HepG2 (cell line): Measurements from ENCODE around the gene HSPE1. TPM values are rescaled to one million over a fixed set of nuclear protein-coding genes. Genes with fewer than 3 reads are reported as not detected.

Source experiments
- ARID3A ChIP-seq: IDR thresholded peaks from 2 replicates; pipeline ENCODE4 v1.6.1; 2012; ENCODE audit warnings: low read depth, low read length, improper control_type of control experiment
- DR1 ChIP-seq: sonication (generic); formaldehyde crosslinking; IDR thresholded peaks from 2 replicates; pipeline ENCODE4 v1.8.0; 2021; ENCODE audit warnings: mild to moderate bottlenecking, missing genetic modification reagents, inconsistent platforms
- FOXO1 ChIP-seq: sonication (generic); formaldehyde crosslinking; IDR thresholded peaks from 2 replicates; pipeline ENCODE4 v1.4.0; 2020; ENCODE audit warnings: missing genetic modification reagents
- HNF1B ChIP-seq: sonication (generic); formaldehyde crosslinking; IDR thresholded peaks from 2 replicates; pipeline ENCODE4 v1.5.1; 2020; ENCODE audit warnings: mild to moderate bottlenecking, moderate library complexity, missing genetic modification reagents
- KMT2A ChIP-seq: sonication (generic); formaldehyde crosslinking; IDR thresholded peaks from 2 replicates; pipeline ENCODE4 v1.4.0; 2020; ENCODE audit warnings: missing genetic modification reagents
- NKX3-1 ChIP-seq: sonication (generic); formaldehyde crosslinking; IDR thresholded peaks from 2 replicates; pipeline ENCODE4 v1.5.0; 2020; ENCODE audit warnings: missing genetic modification reagents
- SIN3A ChIP-seq: IDR thresholded peaks from 2 replicates; pipeline ENCODE4 v1.6.1; 2011; ENCODE audit warnings: low read depth, mild to moderate bottlenecking, control low read depth, low read length, borderline replicate concordance
- SNAI1 ChIP-seq: sonication (generic); formaldehyde crosslinking; IDR thresholded peaks from 2 replicates; pipeline ENCODE4 v1.5.0; 2020; ENCODE audit warnings: mild to moderate bottlenecking, missing genetic modification reagents, borderline replicate concordance
- SNAPC4 ChIP-seq: sonication (generic); formaldehyde crosslinking; IDR thresholded peaks from 2 replicates; pipeline ENCODE4 v1.4.0; 2020; ENCODE audit warnings: mild to moderate bottlenecking, missing genetic modification reagents
- SYNCRIP ChIP-seq: fragments of 200-400 bp; formaldehyde crosslinking; IDR thresholded peaks from 2 replicates; pipeline ENCODE4 v1.6.1; 2018; ENCODE audit warnings: mild to moderate bottlenecking, low read depth, low read length; ENCODE audit not compliant: insufficient read depth
- ZBTB4 ChIP-seq: sonication (generic); formaldehyde crosslinking; IDR thresholded peaks from 2 replicates; pipeline ENCODE4 v1.4.0; 2020; ENCODE audit warnings: missing genetic modification reagents, mild to moderate bottlenecking, borderline replicate concordance
- ZEB1 ChIP-seq: IDR thresholded peaks from 2 replicates; pipeline ENCODE4 v1.6.1; 2012; ENCODE audit warnings: mild to moderate bottlenecking, low read depth, inconsistent platforms; ENCODE audit not compliant: insufficient replicate concordance
- ZNF224 ChIP-seq: sonication (generic); formaldehyde crosslinking; IDR thresholded peaks from 2 replicates; pipeline ENCODE4 v1.5.0; 2020; ENCODE audit warnings: mild to moderate bottlenecking, missing genetic modification reagents
- ZNF430 ChIP-seq: sonication (generic); formaldehyde crosslinking; IDR thresholded peaks from 2 replicates; pipeline ENCODE4 v1.9.0; 2021; ENCODE audit warnings: mild to moderate bottlenecking, missing genetic modification reagents
- ZNF703 ChIP-seq: sonication (generic); formaldehyde crosslinking; IDR thresholded peaks from 2 replicates; pipeline ENCODE4 v1.5.1; 2020; ENCODE audit warnings: missing genetic modification reagents, mild to moderate bottlenecking, moderate library complexity, borderline replicate concordance
- ZNF839 ChIP-seq: sonication (generic); formaldehyde crosslinking; IDR thresholded peaks from 2 replicates; pipeline ENCODE4 v1.4.0; 2020; ENCODE audit warnings: missing genetic modification reagents, mild to moderate bottlenecking, borderline replicate concordance
- ZSCAN20 ChIP-seq: sonication (generic); formaldehyde crosslinking; IDR thresholded peaks from 2 replicates; pipeline ENCODE4 v1.4.0; 2020; ENCODE audit warnings: missing genetic modification reagents, mild to moderate bottlenecking, borderline replicate concordance
- polyA plus RNA-seq, 8 experiments: library from polyadenylated mRNA; depleted of rRNA in 3 of 8; stranded (reverse) in 7 of 8; unstranded in 1 of 8; fragments of >200 nt; fragmentation: Illumina TruSeq in 4 of 8; extraction: Trizol in 4 of 8; gene quantifications; 2 replicates each; pipeline versions ENCODE4 v1.2.1 to v1.2.3, GENCODE V29; 2011 to 2016; ENCODE audit warnings: low read depth in 4 of 8, missing spikeins in 1 of 8, mixed read lengths in 1 of 8; ENCODE audit not compliant: insufficient read depth in 1 of 8
- total RNA-seq, 5 experiments: library from RNA; depleted of rRNA; stranded (reverse); fragments of >200 nt; fragmentation: Illumina TruSeq; extraction: Trizol; gene quantifications; 2 replicates each; pipeline ENCODE4 v1.2.3, GENCODE V29; 2016; ENCODE audit warnings: low read depth in 1 of 5

HSPE1 gene
- total and polyA plus RNA-seq, 2 of the 13 experiments (the other 11 are each of a cell fraction or from before 2014, with no cell fraction given): 244 to 823 TPM

- TF ChIP-seq ARID3A: no peak
- no peak; the same call in 1 of the 2 replicates for TF ChIP-seq SNAI1 (CRISPR knock-in tag)
- TF ChIP-seq NKX3-1 (CRISPR knock-in tag): peak; percentile 35; the same call in 1 of the 2 replicates
- no peak for TF ChIP-seq FOXO1 (CRISPR knock-in tag)
- 0 out of 2 replicates have a peak, but pooled peaks have one; percentile 24 for TF ChIP-seq SNAPC4 (CRISPR knock-in tag)
- no peak for TF ChIP-seq DR1 (CRISPR knock-in tag)
- TF ChIP-seq ZNF839: 0 out of 2 replicates have a peak, but pooled peaks have one; percentile 7
- 0 out of 2 replicates have a peak, but pooled peaks have one; percentile 59 for TF ChIP-seq ZSCAN20 (CRISPR knock-in tag)
- TF ChIP-seq HNF1B (CRISPR knock-in tag): peak; percentile 50; the same call in 1 of the 2 replicates
- no peak for TF ChIP-seq ZNF224
- peak; percentile 74; the same call in 1 of the 2 replicates for TF ChIP-seq SIN3A
- TF ChIP-seq ZNF703: no peak
- 0 out of 2 replicates have a peak, but pooled peaks have one; percentile 5 for TF ChIP-seq ZNF430 (CRISPR knock-in tag)
- TF ChIP-seq ZBTB4 (CRISPR knock-in tag): no peak
- no peak for TF ChIP-seq ZEB1
- 0 out of 2 replicates have a peak, but pooled peaks have one; percentile 71 for TF ChIP-seq KMT2A (CRISPR knock-in tag)
- no peak for TF ChIP-seq SYNCRIP
Measured at GRCh38 chr2:197498937-197499593, 1.1 kb upstream of the HSPE1 start (continued).
